Eye (tissue), 1 donor: ENCODE measurements around the gene MEF2A.
A peak's percentile ranks its signal among the peaks of the same experiment; 100 is the strongest.

Source experiments
- DNase-seq: peaks from one replicate; pipeline ENCODE4 v3.0.0-alpha.2; 2015

Gene MEF2A

GRCh38 chr15:99706557-99707303, 140.9 kb downstream of the MEF2A start:
- DNase-seq, result no peak

- peak; percentile 22 for DNase-seq
Measured at GRCh38 chr15:99707473-99708270, 141.9 kb downstream of the MEF2A start.

- DNase-seq, result no peak
Measured at GRCh38 chr15:99708563-99708962, 142.8 kb downstream of the MEF2A start.

- no peak for DNase-seq
Measured at GRCh38 chr15:99709243-99709986, 143.6 kb downstream of the MEF2A start.

- DNase-seq, result no peak
Measured at GRCh38 chr15:99711625-99712024, 145.8 kb downstream of the MEF2A start.

GRCh38 chr15:99712415-99712814, 146.6 kb downstream of the MEF2A start:
- no peak for DNase-seq

GRCh38 chr15:99716540-99717095, 150.8 kb downstream of the MEF2A start:
- no peak for DNase-seq

GRCh38 chr15:99717161-99718009, 151.6 kb downstream of the MEF2A start:
- DNase-seq, result peak; percentile 45

- no peak for DNase-seq
Measured at GRCh38 chr15:99718421-99718820, 152.6 kb downstream of the MEF2A start.

GRCh38 chr15:99719096-99719541, 153.3 kb downstream of the MEF2A start:
- no peak for DNase-seq

- no peak for DNase-seq
Measured at GRCh38 chr15:99720533-99720932, 154.7 kb downstream of the MEF2A start.

GRCh38 chr15:99721104-99721778, 155.5 kb downstream of the MEF2A start:
- DNase-seq, result no peak

GRCh38 chr15:99721896-99722295, 156.1 kb downstream of the MEF2A start:
- no peak for DNase-seq

- DNase-seq, result no peak
Measured at GRCh38 chr15:99722406-99722805, 156.6 kb downstream of the MEF2A start.

- no peak for DNase-seq
Measured at GRCh38 chr15:99726333-99726732, 160.5 kb downstream of the MEF2A start.

GRCh38 chr15:99727330-99727729, 161.5 kb downstream of the MEF2A start:
- DNase-seq, result no peak

GRCh38 chr15:99727733-99728132, 161.9 kb downstream of the MEF2A start:
- no peak for DNase-seq

- no peak for DNase-seq
Measured at GRCh38 chr15:99728916-99729315, 163.1 kb downstream of the MEF2A start.

- no peak for DNase-seq
Measured at GRCh38 chr15:99729327-99729726, 163.5 kb downstream of the MEF2A start.

- DNase-seq, result peak; percentile 43
Measured at GRCh38 chr15:99729920-99730319, 164.1 kb downstream of the MEF2A start.

- peak; percentile 61 for DNase-seq
Measured at GRCh38 chr15:99731336-99732123, 165.7 kb downstream of the MEF2A start.
